Endothelial cell (in vitro differentiated cells): ENCODE measurements around the gene DNASE1L1. TPM values are rescaled to one million over a fixed set of nuclear protein-coding genes. Genes with fewer than 3 reads are reported as not detected.

Experiments
- DNase-seq: peaks from one replicate; pipeline ENCODE4 v3.0.0; 2021; ENCODE audit warnings: low spot score
- H3K27ac Mint-ChIP-seq: one replicate; pipeline ENCODE4 v1.8.0; 2021; ENCODE audit warnings: mixed read lengths, inconsistent platforms; ENCODE audit not compliant: unreplicated experiment
- H3K27me3 Mint-ChIP-seq: one replicate; pipeline ENCODE4 v1.8.0; 2021; ENCODE audit warnings: mild to moderate bottlenecking, moderate library complexity, mixed read lengths, inconsistent platforms; ENCODE audit not compliant: unreplicated experiment
- H3K36me3 Mint-ChIP-seq: one replicate; pipeline ENCODE4 v1.8.0; 2021; ENCODE audit warnings: mild to moderate bottlenecking, low read depth, mixed read lengths, inconsistent platforms; ENCODE audit not compliant: unreplicated experiment
- H3K4me1 Mint-ChIP-seq: one replicate; pipeline ENCODE4 v1.8.0; 2021; ENCODE audit warnings: mild to moderate bottlenecking, mixed read lengths, inconsistent platforms; ENCODE audit not compliant: unreplicated experiment
- H3K4me3 Mint-ChIP-seq: one replicate; pipeline ENCODE4 v1.8.0; 2021; ENCODE audit warnings: mild to moderate bottlenecking, mixed read lengths, inconsistent platforms; ENCODE audit not compliant: unreplicated experiment
- H3K9me3 Mint-ChIP-seq: one replicate; pipeline ENCODE4 v1.8.0; 2021; ENCODE audit warnings: mixed read lengths, inconsistent platforms; ENCODE audit not compliant: unreplicated experiment
- long read RNA-seq: library from polyadenylated mRNA; unstranded; transcript quantifications from one replicate; pipeline ENCODE4 v2.0.0, GENCODE V29; 2020; ENCODE audit not compliant: unreplicated experiment
- total RNA-seq: library from RNA; stranded (reverse); fragmentation: NEBNext Ultra II Directional; extraction: Animal tissue kit (Norgen Biotek cat#: 25700); gene quantifications from one replicate; pipeline ENCODE4 v1.2.1, GENCODE V29; 2021; ENCODE audit not compliant: unreplicated experiment
- TF ChIP-seq, protein P1 (sequence below): fragments of 200-600 bp; sonication (generic); IDR thresholded peaks from one replicate; pipeline ENCODE4 v1.5.0; 2021; ENCODE audit warnings: antibody characterized with exemption; ENCODE audit not compliant: unreplicated experiment

Gene DNASE1L1, protein sequence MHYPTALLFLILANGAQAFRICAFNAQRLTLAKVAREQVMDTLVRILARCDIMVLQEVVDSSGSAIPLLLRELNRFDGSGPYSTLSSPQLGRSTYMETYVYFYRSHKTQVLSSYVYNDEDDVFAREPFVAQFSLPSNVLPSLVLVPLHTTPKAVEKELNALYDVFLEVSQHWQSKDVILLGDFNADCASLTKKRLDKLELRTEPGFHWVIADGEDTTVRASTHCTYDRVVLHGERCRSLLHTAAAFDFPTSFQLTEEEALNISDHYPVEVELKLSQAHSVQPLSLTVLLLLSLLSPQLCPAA
- 38.6 TPM for total RNA-seq
- long read RNA-seq, partial matches to known transcripts, result 1 of 10 reads
- long read RNA-seq, other reads (novel, unspliced or antisense), result 2 of 10 reads

DNA sequence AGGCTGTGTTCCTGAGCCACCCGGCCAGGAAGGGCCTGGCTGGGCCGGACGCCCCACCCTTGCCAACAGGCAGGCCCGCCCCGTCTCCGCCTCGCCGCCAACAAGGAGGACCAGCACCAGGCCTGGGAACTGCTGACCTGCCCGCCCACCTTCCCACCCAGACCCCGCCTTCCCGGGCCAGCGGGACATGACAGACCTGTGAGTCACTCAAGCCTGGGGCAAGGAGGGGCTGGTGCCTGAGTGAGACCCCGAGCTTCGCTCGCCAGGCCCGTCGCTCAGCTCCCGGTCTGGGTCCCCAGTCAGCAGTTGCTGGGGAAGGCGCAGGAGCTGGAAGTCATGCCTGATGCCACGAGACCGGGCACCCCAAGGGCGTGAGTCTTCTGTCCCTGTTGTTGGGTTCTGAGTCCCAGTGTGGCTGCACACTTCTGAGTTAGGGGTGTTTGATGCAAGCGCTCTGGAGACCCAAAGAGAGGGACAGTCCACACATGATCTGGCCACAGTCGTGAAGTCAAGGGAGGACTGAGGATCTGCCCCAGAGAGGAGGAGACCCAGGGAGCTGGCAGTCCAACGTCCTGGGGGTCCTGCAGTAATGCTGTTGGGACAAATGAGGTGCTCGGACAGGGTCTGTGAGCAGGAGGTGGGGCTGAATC lies at the start of gene DNASE1L1:
Gene DNASE1L1 (minus strand): TSS at position 33 of the 650 bp plus-strand sequence. CDS start 3,686 bp downstream, outside the sequence.
- peak within 1 kb of the TSS; percentile 82 for H3K4me3 Mint-ChIP-seq
- H3K27me3 Mint-ChIP-seq, result peaks cover 5% of the 10 kb centered on the region
- H3K4me1 Mint-ChIP-seq, result peaks cover 14% of the 10 kb centered on the region
- TF ChIP-seq, protein P1, sequence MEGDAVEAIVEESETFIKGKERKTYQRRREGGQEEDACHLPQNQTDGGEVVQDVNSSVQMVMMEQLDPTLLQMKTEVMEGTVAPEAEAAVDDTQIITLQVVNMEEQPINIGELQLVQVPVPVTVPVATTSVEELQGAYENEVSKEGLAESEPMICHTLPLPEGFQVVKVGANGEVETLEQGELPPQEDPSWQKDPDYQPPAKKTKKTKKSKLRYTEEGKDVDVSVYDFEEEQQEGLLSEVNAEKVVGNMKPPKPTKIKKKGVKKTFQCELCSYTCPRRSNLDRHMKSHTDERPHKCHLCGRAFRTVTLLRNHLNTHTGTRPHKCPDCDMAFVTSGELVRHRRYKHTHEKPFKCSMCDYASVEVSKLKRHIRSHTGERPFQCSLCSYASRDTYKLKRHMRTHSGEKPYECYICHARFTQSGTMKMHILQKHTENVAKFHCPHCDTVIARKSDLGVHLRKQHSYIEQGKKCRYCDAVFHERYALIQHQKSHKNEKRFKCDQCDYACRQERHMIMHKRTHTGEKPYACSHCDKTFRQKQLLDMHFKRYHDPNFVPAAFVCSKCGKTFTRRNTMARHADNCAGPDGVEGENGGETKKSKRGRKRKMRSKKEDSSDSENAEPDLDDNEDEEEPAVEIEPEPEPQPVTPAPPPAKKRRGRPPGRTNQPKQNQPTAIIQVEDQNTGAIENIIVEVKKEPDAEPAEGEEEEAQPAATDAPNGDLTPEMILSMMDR, result no peak
- peaks cover 3% of the 10 kb centered on the region for H3K36me3 Mint-ChIP-seq
- DNase-seq, result peak; percentile 69
- peak within 1 kb of the TSS; percentile 70 for H3K27ac Mint-ChIP-seq
- no peaks in the 10 kb centered on the region for H3K9me3 Mint-ChIP-seq

DNA sequence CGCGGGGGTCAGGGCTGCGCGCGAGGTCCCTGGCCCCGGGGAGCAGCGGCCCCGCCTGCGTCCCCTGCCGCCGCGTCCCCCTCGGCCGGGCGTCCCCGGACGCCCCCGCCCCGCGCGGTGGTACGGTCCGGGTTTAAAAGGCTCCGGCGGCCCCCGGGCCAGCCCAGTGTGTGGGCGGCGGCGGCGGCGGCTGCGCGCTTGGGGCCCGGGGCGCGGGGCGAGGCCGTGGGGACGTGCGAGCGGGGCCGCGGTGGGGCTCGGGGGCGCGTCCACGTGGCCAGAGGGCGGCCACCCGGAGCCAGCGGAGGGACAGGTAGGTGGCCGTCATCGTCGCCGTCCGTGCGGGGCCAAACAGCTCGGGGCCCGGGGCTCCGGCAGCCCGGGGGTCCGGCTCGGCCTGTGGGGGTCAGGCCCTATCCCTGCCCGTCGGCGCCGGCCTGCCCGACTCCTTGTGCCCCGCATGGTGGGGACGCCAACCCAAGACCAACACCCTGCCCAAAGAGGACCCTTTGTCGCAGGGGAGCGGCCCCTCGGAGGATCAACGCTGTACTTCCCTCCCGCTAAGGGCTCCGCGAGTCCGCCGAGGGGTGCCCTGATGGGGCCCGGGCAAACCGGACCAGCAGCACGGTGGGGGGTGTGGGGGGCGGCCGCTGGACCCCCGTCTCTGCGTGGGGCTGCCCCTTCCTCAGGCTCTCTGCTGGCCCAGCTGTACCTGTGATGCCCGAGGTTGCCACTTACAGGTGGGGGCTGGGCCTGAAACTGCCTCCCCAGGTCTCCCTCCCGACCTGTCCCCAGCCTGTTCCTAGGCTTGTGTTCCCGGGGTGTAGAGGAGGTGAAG lies 49.3 kb upstream of the DNASE1L1 start, which contains the start of gene PLXNA3:
Gene PLXNA3 (plus strand): TSS at position 166 of the 838 bp plus-strand sequence. CDS start 1,903 bp downstream, outside the sequence.
- Mint-ChIP-seq H3K36me3 (peaks cover 9% of the 10 kb centered on the region), H3K27ac (peak within 1 kb of the TSS; percentile 70), H3K4me1 (peaks cover 3% of the 10 kb centered on the region), H3K4me3 (peak within 1 kb of the TSS; percentile 95), H3K9me3 (no peaks in the 10 kb centered on the region), H3K27me3 (peaks cover 2% of the 10 kb centered on the region)
- peak; percentile 50 for DNase-seq
- TF ChIP-seq, protein P1, result no peak

DNA sequence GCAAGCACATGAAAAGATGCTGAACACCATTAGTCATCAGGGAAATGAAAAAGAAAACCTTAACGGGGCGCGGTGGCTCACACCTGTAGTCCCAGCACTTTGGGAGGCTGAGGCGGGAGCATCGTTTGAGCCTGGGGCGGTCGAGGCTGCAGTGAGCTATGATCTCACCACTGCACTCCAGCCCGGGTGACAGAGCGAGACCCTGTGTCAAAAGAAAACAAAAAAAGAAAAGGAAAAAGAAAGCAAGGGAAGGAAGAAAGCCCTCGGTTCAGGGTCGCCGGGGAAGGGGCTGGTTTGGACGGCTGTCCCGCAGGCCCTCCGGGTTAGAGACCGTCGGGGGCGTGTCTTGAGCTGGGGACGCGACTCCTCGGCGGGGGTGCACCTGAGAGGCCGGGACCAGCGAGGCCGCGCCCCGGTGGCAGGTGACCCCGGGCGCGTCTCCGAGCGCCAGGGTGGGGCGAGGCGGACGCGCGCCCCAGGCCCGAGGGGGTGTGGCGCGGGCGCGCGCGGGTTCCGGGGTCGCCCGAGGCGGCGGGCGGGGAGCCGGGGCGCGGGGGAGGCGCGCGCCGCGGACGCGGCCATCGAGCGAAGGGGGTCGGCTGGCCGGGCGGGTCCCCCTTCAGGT lies 48.5 kb upstream of the DNASE1L1 start:
- no peak for DNase-seq
- TF ChIP-seq, protein P1, result no peak
- peaks cover 4% of the 10 kb centered on the region for H3K36me3 Mint-ChIP-seq
- no peaks in the 10 kb centered on the region for H3K9me3 Mint-ChIP-seq
- H3K4me1 Mint-ChIP-seq, result peaks cover 3% of the 10 kb centered on the region
- H3K4me3 Mint-ChIP-seq, result peak overlapping the region; percentile 95
- H3K27ac Mint-ChIP-seq, result peak overlapping the region; percentile 70
- peaks cover 2% of the 10 kb centered on the region for H3K27me3 Mint-ChIP-seq

DNA sequence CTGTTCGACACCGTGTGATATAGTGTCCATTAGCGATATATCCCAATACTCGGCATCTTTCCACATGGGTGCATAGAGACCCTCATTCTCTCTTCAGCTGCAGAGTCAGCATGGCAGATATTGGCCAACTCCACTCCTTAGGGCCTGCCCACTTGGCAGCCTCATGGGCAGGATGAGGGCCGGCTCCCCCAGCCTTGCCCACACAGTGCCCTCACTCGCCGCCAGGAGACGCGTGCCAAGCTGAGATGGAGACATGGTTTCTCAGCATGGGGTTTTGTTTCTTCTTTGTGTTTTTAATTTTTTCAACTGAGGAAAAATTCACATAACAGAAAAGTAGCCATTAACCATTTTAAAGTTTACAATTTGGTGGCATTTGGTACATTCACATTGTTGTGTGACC lies 43.8 kb upstream of the DNASE1L1 start:
- Mint-ChIP-seq H3K4me3 (no peak overlapping the region), H3K27ac (no peak overlapping the region), H3K4me1 (peaks cover 3% of the 10 kb centered on the region), H3K9me3 (no peaks in the 10 kb centered on the region), H3K36me3 (peaks cover 4% of the 10 kb centered on the region), H3K27me3 (peaks cover 4% of the 10 kb centered on the region)
- TF ChIP-seq, protein P1, result no peak
- no peak for DNase-seq
